Measurements from ENCODE around the gene DIAPH1. TPM values are rescaled to one million over a fixed set of nuclear protein-coding genes. Genes with fewer than 3 reads are reported as not detected.

Gene DIAPH1
- polyA plus RNA-seq, 4 donors = 58.4 to 97.3 (median 90.6) TPM

DNA sequence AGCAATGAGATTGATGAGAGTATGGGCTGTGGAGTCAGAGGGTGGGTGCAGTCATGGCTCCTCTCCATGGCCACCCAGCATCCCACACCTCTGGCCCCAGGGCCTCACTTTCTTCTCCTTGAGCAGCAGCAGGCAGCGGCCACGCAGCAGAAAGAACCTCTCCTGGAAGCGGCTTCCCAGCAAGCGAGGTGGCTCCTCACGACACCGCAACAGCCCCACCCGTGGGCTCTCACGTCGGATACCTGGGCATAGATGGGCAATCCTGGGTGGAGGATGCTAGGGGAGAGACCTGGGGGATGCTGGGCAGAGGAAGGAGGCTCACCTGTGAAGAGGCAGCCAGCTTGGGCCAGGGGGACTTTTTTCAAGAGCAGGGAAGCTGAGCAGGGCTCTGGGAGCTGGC lies 37.6 kb upstream of the DIAPH1 start:
- FAIRE-seq (no peak), DNase-seq (no peak)
- Histone ChIP-seq H3K4me3 (ENCODE audit: low read depth in 1 of 3, low read length in 3 of 3) (no peak overlapping the region), H3K27ac (ENCODE audit: low read depth in 1 of 3, low read length in 2 of 3) (no peak overlapping the region), H3K27me3 (ENCODE audit: control insufficient read depth in 3 of 3, insufficient read depth in 3 of 3, low read length in 3 of 3) (no peaks in the 10 kb centered on the region), H3K9me3 (ENCODE audit: control insufficient read depth in 2 of 2, insufficient read depth in 1 of 2, low read depth in 1 of 2, low read length in 1 of 2) (no peaks in the 10 kb centered on the region), H3K4me1 (ENCODE audit: control insufficient read depth in 3 of 3, insufficient read depth in 2 of 3, low read depth in 1 of 3, low read length in 2 of 3) (peaks cover 0 to 5% (median 3%) of the 10 kb centered on the region in 3 donors), H3K36me3 (ENCODE audit: control insufficient read depth in 3 of 3, insufficient read depth in 2 of 3, low read depth in 1 of 3, low read length in 3 of 3) (peaks cover 0 to 40% (median 0%) of the 10 kb centered on the region in 3 donors)
- WGBS, 3 donors = 88 to 92% (median 91%) methylated on average over 9 of the region's 9 CpGs

- Histone ChIP-seq H3K27ac (ENCODE audit: low read depth in 1 of 3, low read length in 2 of 3) (no peak overlapping the region), H3K36me3 (ENCODE audit: control insufficient read depth in 3 of 3, insufficient read depth in 2 of 3, low read depth in 1 of 3, low read length in 3 of 3) (peaks cover 0 to 40% (median 0%) of the 10 kb centered on the region in 3 donors), H3K4me3 (ENCODE audit: low read depth in 1 of 3, low read length in 3 of 3) (no peak overlapping the region), H3K4me1 (ENCODE audit: control insufficient read depth in 3 of 3, insufficient read depth in 2 of 3, low read depth in 1 of 3, low read length in 2 of 3) (peaks cover 0 to 7% (median 3%) of the 10 kb centered on the region in 3 donors), H3K27me3 (ENCODE audit: control insufficient read depth in 3 of 3, insufficient read depth in 3 of 3, low read length in 3 of 3) (no peaks in the 10 kb centered on the region), H3K9me3 (ENCODE audit: control insufficient read depth in 2 of 2, insufficient read depth in 1 of 2, low read depth in 1 of 2, low read length in 1 of 2) (no peaks in the 10 kb centered on the region)
- WGBS, 3 donors = 74 to 83% (median 82%) methylated on average over 7 of the region's 7 CpGs
- FAIRE-seq (no peak), DNase-seq (no peak)
Measured at GRCh38 chr5:141655020-141655419, 36.2 kb upstream of the DIAPH1 start.

- Histone ChIP-seq H3K4me1 (ENCODE audit: control insufficient read depth in 3 of 3, insufficient read depth in 2 of 3, low read depth in 1 of 3, low read length in 2 of 3) (peaks cover 0 to 7% (median 3%) of the 10 kb centered on the region in 3 donors), H3K27me3 (ENCODE audit: control insufficient read depth in 3 of 3, insufficient read depth in 3 of 3, low read length in 3 of 3) (no peaks in the 10 kb centered on the region), H3K4me3 (ENCODE audit: low read depth in 1 of 3, low read length in 3 of 3) (no peak overlapping the region), H3K36me3 (ENCODE audit: control insufficient read depth in 3 of 3, insufficient read depth in 2 of 3, low read depth in 1 of 3, low read length in 3 of 3) (peaks cover 0 to 36% (median 0%) of the 10 kb centered on the region in 3 donors), H3K9me3 (ENCODE audit: control insufficient read depth in 2 of 2, insufficient read depth in 1 of 2, low read depth in 1 of 2, low read length in 1 of 2) (no peaks in the 10 kb centered on the region), H3K27ac (ENCODE audit: low read depth in 1 of 3, low read length in 2 of 3) (no peak overlapping the region)
- FAIRE-seq (no peak), DNase-seq (no peak)
- 58 to 86% (median 75%) methylated on average over 2 of the region's 2 CpGs for WGBS, 3 donors
Measured at GRCh38 chr5:141654298-141654697, 35.5 kb upstream of the DIAPH1 start.

GRCh38 chr5:141651728-141652105 lies 32.9 kb upstream of the DIAPH1 start:
- Histone ChIP-seq H3K4me1 (ENCODE audit: control insufficient read depth in 3 of 3, insufficient read depth in 2 of 3, low read depth in 1 of 3, low read length in 2 of 3) (peaks cover 0 to 7% (median 3%) of the 10 kb centered on the region in 3 donors), H3K27ac (ENCODE audit: low read depth in 1 of 3, low read length in 2 of 3) (peak overlapping the region in 1 of 3 donors; percentile 50), H3K27me3 (ENCODE audit: control insufficient read depth in 3 of 3, insufficient read depth in 3 of 3, low read length in 3 of 3) (no peaks in the 10 kb centered on the region), H3K4me3 (ENCODE audit: low read depth in 1 of 3, low read length in 3 of 3) (peak overlapping the region; percentile 58 to 80 (median 60)), H3K9me3 (ENCODE audit: control insufficient read depth in 2 of 2, insufficient read depth in 1 of 2, low read depth in 1 of 2, low read length in 1 of 2) (no peaks in the 10 kb centered on the region), H3K36me3 (ENCODE audit: control insufficient read depth in 3 of 3, insufficient read depth in 2 of 3, low read depth in 1 of 3, low read length in 3 of 3) (peaks cover 0 to 42% (median 4%) of the 10 kb centered on the region in 3 donors)
- no peak for DNase-seq
- FAIRE-seq = no peak
- WGBS, 3 donors = 55 to 70% (median 60%) methylated on average over 9 of the region's 9 CpGs

- FAIRE-seq = no peak
- 3 to 5% (median 4%) methylated on average over 48 to 50 of the region's 50 CpGs for WGBS, 3 donors
- H3K27ac ChIP-seq (ENCODE audit: low read depth in 1 of 3, low read length in 2 of 3) = peak within 1 kb of the TSS in 1 of 3 donors; percentile 74
Measured at GRCh38 chr5:141650851-141651727, 32.3 kb upstream of the DIAPH1 start, which contains the start of gene FCHSD1. FCHSD1 (minus strand) TSS chr5:141651418; CDS start chr5:141651368, 50 bp downstream.

DNA sequence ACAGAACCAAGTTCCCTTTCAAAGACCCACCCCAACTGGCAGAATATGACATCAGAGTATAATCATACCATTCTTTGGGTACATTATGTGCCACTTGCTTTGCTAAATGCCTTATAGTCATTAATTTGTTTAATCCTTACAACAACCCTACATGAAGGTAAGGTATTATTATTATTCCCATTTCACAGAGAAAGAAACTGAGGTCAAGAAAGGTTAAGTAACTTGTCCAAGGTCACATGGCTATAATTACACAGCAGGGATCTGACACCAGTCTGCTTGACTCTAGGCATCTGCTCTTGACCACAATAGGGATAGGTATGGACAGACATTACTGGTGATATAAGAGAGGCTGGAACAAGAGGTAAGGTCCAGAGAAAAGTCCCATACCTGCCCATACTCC lies 31.2 kb upstream of the DIAPH1 start:
- H3K27me3 ChIP-seq (ENCODE audit: control insufficient read depth in 3 of 3, insufficient read depth in 3 of 3, low read length in 3 of 3) = no peaks in the 10 kb centered on the region
- peaks cover 0 to 37% (median 4%) of the 10 kb centered on the region in 3 donors for H3K36me3 ChIP-seq (ENCODE audit: control insufficient read depth in 3 of 3, insufficient read depth in 2 of 3, low read depth in 1 of 3, low read length in 3 of 3)
- H3K4me3 ChIP-seq (ENCODE audit: low read depth in 1 of 3, low read length in 3 of 3) = no peak overlapping the region
- no peak overlapping the region for H3K27ac ChIP-seq (ENCODE audit: low read depth in 1 of 3, low read length in 2 of 3)
- H3K4me1 ChIP-seq (ENCODE audit: control insufficient read depth in 3 of 3, insufficient read depth in 2 of 3, low read depth in 1 of 3, low read length in 2 of 3) = peaks cover 0 to 7% (median 3%) of the 10 kb centered on the region in 3 donors
- DNase-seq (no peak), FAIRE-seq (no peak)
- no peaks in the 10 kb centered on the region for H3K9me3 ChIP-seq (ENCODE audit: control insufficient read depth in 2 of 2, insufficient read depth in 1 of 2, low read depth in 1 of 2, low read length in 1 of 2)

More at GRCh38 chr5:141650851-141651727, 32.3 kb upstream of the DIAPH1 start, which contains the start of gene FCHSD1:
- Histone ChIP-seq H3K9me3 (ENCODE audit: control insufficient read depth in 2 of 2, insufficient read depth in 1 of 2, low read depth in 1 of 2, low read length in 1 of 2) (no peaks in the 10 kb centered on the region), H3K27me3 (ENCODE audit: control insufficient read depth in 3 of 3, insufficient read depth in 3 of 3, low read length in 3 of 3) (no peaks in the 10 kb centered on the region), H3K4me3 (ENCODE audit: low read depth in 1 of 3, low read length in 3 of 3) (peak within 1 kb of the TSS; percentile 58 to 80 (median 60)), H3K36me3 (ENCODE audit: control insufficient read depth in 3 of 3, insufficient read depth in 2 of 3, low read depth in 1 of 3, low read length in 3 of 3) (peaks cover 0 to 39% (median 4%) of the 10 kb centered on the region in 3 donors), H3K4me1 (ENCODE audit: control insufficient read depth in 3 of 3, insufficient read depth in 2 of 3, low read depth in 1 of 3, low read length in 2 of 3) (peaks cover 0 to 7% (median 3%) of the 10 kb centered on the region in 3 donors)
- DNase-seq = peak; percentile 82 to 92

DNA sequence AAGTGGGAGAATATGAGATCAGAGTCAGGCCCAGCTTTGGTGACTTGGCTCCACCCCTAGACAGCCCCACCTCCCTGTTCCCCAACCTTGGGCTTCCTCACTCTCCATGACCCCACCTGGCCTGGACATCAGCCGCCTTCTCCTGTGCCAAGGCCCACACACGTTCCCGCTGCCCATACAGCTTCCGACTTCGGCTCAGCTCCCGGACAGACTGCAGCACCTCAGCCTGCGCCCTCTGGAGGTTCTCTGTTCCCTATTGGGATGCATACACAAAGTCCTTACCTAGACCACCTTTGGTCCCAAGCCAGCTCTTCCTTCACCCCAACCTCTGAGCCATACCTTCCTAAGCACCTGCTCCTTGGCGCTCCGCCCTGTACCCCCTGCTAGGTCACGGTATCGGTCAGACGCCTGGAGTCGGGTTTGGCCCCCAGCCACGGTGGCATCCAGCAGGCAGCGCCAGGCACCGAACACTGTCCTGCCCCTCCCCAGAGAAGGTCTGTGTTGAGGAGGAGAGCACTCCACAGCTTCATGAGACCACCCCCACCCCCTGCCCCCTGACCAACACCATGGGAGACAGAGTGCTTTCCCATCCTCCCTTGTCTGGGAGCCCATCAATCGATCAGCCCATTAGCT lies 30.4 kb upstream of the DIAPH1 start:
- no peaks in the 10 kb centered on the region for H3K27me3 ChIP-seq (ENCODE audit: control insufficient read depth in 3 of 3, insufficient read depth in 3 of 3, low read length in 3 of 3)
- DNase-seq = no peak
- H3K4me3 ChIP-seq (ENCODE audit: low read depth in 1 of 3, low read length in 3 of 3) = no peak overlapping the region
- no peaks in the 10 kb centered on the region for H3K9me3 ChIP-seq (ENCODE audit: control insufficient read depth in 2 of 2, insufficient read depth in 1 of 2, low read depth in 1 of 2, low read length in 1 of 2)
- H3K36me3 ChIP-seq (ENCODE audit: control insufficient read depth in 3 of 3, insufficient read depth in 2 of 3, low read depth in 1 of 3, low read length in 3 of 3) = peaks cover 0 to 43% (median 7%) of the 10 kb centered on the region in 3 donors
- FAIRE-seq = no peak
- WGBS, 3 donors = 94 to 95% (median 95%) methylated on average over 15 to 17 of the region's 17 CpGs
- no peak overlapping the region for H3K27ac ChIP-seq (ENCODE audit: low read depth in 1 of 3, low read length in 2 of 3)
- H3K4me1 ChIP-seq (ENCODE audit: control insufficient read depth in 3 of 3, insufficient read depth in 2 of 3, low read depth in 1 of 3, low read length in 2 of 3) = peaks cover 0 to 7% (median 3%) of the 10 kb centered on the region in 3 donors

GRCh38 chr5:141647851-141648250 lies 29.1 kb upstream of the DIAPH1 start:
- Histone ChIP-seq H3K36me3 (ENCODE audit: control insufficient read depth in 3 of 3, insufficient read depth in 2 of 3, low read depth in 1 of 3, low read length in 3 of 3) (peaks cover 0 to 46% (median 7%) of the 10 kb centered on the region in 3 donors), H3K27ac (ENCODE audit: low read depth in 1 of 3, low read length in 2 of 3) (no peak overlapping the region), H3K9me3 (ENCODE audit: control insufficient read depth in 2 of 2, insufficient read depth in 1 of 2, low read depth in 1 of 2, low read length in 1 of 2) (no peaks in the 10 kb centered on the region), H3K27me3 (ENCODE audit: control insufficient read depth in 3 of 3, insufficient read depth in 3 of 3, low read length in 3 of 3) (no peaks in the 10 kb centered on the region), H3K4me3 (ENCODE audit: low read depth in 1 of 3, low read length in 3 of 3) (no peak overlapping the region), H3K4me1 (ENCODE audit: control insufficient read depth in 3 of 3, insufficient read depth in 2 of 3, low read depth in 1 of 3, low read length in 2 of 3) (peaks cover 0 to 7% (median 3%) of the 10 kb centered on the region in 3 donors)
- no peak for DNase-seq
- 85 to 94% (median 93%) methylated on average over 3 of the region's 3 CpGs for WGBS, 3 donors
- FAIRE-seq = no peak

Data from small intestine (tissue), 7 donors.